ENCODE results near the gene NDRG2. TPM values are rescaled to one million over a fixed set of nuclear protein-coding genes. Genes with fewer than 3 reads are reported as not detected.

NDRG2 gene
- total RNA-seq, 2 experiments from 2014 or later = 4.2 to 4.9 TPM

- H3K27me3 Mint-ChIP-seq = no peaks in the 10 kb centered on the region
- H3K4me3 Mint-ChIP-seq = no peak within 1 kb of the TSS
- H3K9me3 Mint-ChIP-seq = no peaks in the 10 kb centered on the region
- H3K4me1 Mint-ChIP-seq = no peaks in the 10 kb centered on the region
- no peak within 1 kb of the TSS for H3K27ac Mint-ChIP-seq
- H3K36me3 Mint-ChIP-seq = no peaks in the 10 kb centered on the region
- DNase-seq = no peak
These were observed 5.1 kb upstream of the NDRG2 start, which contains the start of gene TPPP2 for GRCh38 chr14:21029917-21030316. TPPP2 (plus strand) TSS chr14:21030217; CDS start chr14:21030582, 365 bp downstream.

- no peaks in the 10 kb centered on the region for H3K27me3 Mint-ChIP-seq
- no peak overlapping the region for H3K4me3 Mint-ChIP-seq
- H3K4me1 Mint-ChIP-seq = peaks cover 6% of the 10 kb centered on the region
- no peak overlapping the region for H3K27ac Mint-ChIP-seq
- no peaks in the 10 kb centered on the region for H3K36me3 Mint-ChIP-seq
- no peak for DNase-seq
- no peaks in the 10 kb centered on the region for H3K9me3 Mint-ChIP-seq
These were observed 2.1 kb upstream of the NDRG2 start for GRCh38 chr14:21026988-21027315.

GRCh38 chr14:21026274-21026987 lies 1.6 kb upstream of the NDRG2 start:
- peaks cover 6% of the 10 kb centered on the region for H3K4me1 Mint-ChIP-seq
- H3K27me3 Mint-ChIP-seq = no peaks in the 10 kb centered on the region
- H3K9me3 Mint-ChIP-seq = no peaks in the 10 kb centered on the region
- no peak overlapping the region for H3K4me3 Mint-ChIP-seq
- H3K27ac Mint-ChIP-seq = no peak overlapping the region
- H3K36me3 Mint-ChIP-seq = no peaks in the 10 kb centered on the region
- DNase-seq = no peak

- peaks cover 6% of the 10 kb centered on the region for H3K4me1 Mint-ChIP-seq
These were observed 761 bp upstream of the NDRG2 start for GRCh38 chr14:21025371-21026273.

GRCh38 chr14:21023817-21024584 lies 860 bp downstream of the NDRG2 start:
- Mint-ChIP-seq H3K9me3 (no peaks in the 10 kb centered on the region), H3K27ac (no peak overlapping the region), H3K36me3 (no peaks in the 10 kb centered on the region), H3K27me3 (no peaks in the 10 kb centered on the region), H3K4me1 (peaks cover 6% of the 10 kb centered on the region), H3K4me3 (peak overlapping the region; percentile 73)
- DNase-seq = no peak

More at GRCh38 chr14:21025371-21026273, 761 bp upstream of the NDRG2 start:
- H3K27ac Mint-ChIP-seq = no peak overlapping the region
- H3K9me3 Mint-ChIP-seq = no peaks in the 10 kb centered on the region
- peak overlapping the region; percentile 77 for H3K4me3 Mint-ChIP-seq
- H3K27me3 Mint-ChIP-seq = no peaks in the 10 kb centered on the region
- no peak for DNase-seq
- no peaks in the 10 kb centered on the region for H3K36me3 Mint-ChIP-seq

- H3K27ac Mint-ChIP-seq = no peak overlapping the region
- H3K4me1 Mint-ChIP-seq = peaks cover 6% of the 10 kb centered on the region
- no peaks in the 10 kb centered on the region for H3K27me3 Mint-ChIP-seq
- H3K9me3 Mint-ChIP-seq = no peaks in the 10 kb centered on the region
- DNase-seq = no peak
- no peaks in the 10 kb centered on the region for H3K36me3 Mint-ChIP-seq
- H3K4me3 Mint-ChIP-seq = no peak overlapping the region
These were observed 1.7 kb downstream of the NDRG2 start for GRCh38 chr14:21023174-21023573.

GRCh38 chr14:21022686-21023085 lies 2.2 kb downstream of the NDRG2 start:
- no peak overlapping the region for H3K4me3 Mint-ChIP-seq
- H3K36me3 Mint-ChIP-seq = no peaks in the 10 kb centered on the region
- peaks cover 6% of the 10 kb centered on the region for H3K4me1 Mint-ChIP-seq
- no peaks in the 10 kb centered on the region for H3K9me3 Mint-ChIP-seq
- no peak overlapping the region for H3K27ac Mint-ChIP-seq
- H3K27me3 Mint-ChIP-seq = no peaks in the 10 kb centered on the region
- DNase-seq = no peak

- H3K9me3 Mint-ChIP-seq = no peaks in the 10 kb centered on the region
- no peak overlapping the region for H3K4me3 Mint-ChIP-seq
- no peak for DNase-seq
- no peaks in the 10 kb centered on the region for H3K36me3 Mint-ChIP-seq
- H3K27me3 Mint-ChIP-seq = no peaks in the 10 kb centered on the region
- H3K4me1 Mint-ChIP-seq = peaks cover 6% of the 10 kb centered on the region
- H3K27ac Mint-ChIP-seq = no peak overlapping the region
These were observed 3.8 kb downstream of the NDRG2 start for GRCh38 chr14:21020977-21021545.

- no peak overlapping the region for H3K4me3 Mint-ChIP-seq
- no peak for DNase-seq
- no peaks in the 10 kb centered on the region for H3K27me3 Mint-ChIP-seq
- H3K27ac Mint-ChIP-seq = no peak overlapping the region
- peaks cover 6% of the 10 kb centered on the region for H3K4me1 Mint-ChIP-seq
- H3K36me3 Mint-ChIP-seq = no peaks in the 10 kb centered on the region
- H3K9me3 Mint-ChIP-seq = no peaks in the 10 kb centered on the region
These were observed 5.5 kb downstream of the NDRG2 start for GRCh38 chr14:21019366-21019765.

GRCh38 chr14:21018781-21019180 lies 6.1 kb downstream of the NDRG2 start:
- Mint-ChIP-seq H3K4me1 (peaks cover under 1% of the 10 kb centered on the region), H3K36me3 (no peaks in the 10 kb centered on the region), H3K27me3 (peaks cover 3% of the 10 kb centered on the region), H3K27ac (no peak overlapping the region), H3K9me3 (no peaks in the 10 kb centered on the region), H3K4me3 (no peak overlapping the region)
- no peak for DNase-seq

- no peak overlapping the region for H3K4me3 Mint-ChIP-seq
- H3K9me3 Mint-ChIP-seq = no peaks in the 10 kb centered on the region
- DNase-seq = no peak
- H3K27ac Mint-ChIP-seq = no peak overlapping the region
- H3K36me3 Mint-ChIP-seq = no peaks in the 10 kb centered on the region
- no peaks in the 10 kb centered on the region for H3K4me1 Mint-ChIP-seq
- peaks cover 4% of the 10 kb centered on the region for H3K27me3 Mint-ChIP-seq
These were observed 6.6 kb downstream of the NDRG2 start for GRCh38 chr14:21018286-21018685.

GRCh38 chr14:21017528-21018245 lies 7.2 kb downstream of the NDRG2 start:
- Mint-ChIP-seq H3K27me3 (peaks cover 4% of the 10 kb centered on the region), H3K36me3 (no peaks in the 10 kb centered on the region), H3K9me3 (no peaks in the 10 kb centered on the region), H3K27ac (no peak overlapping the region), H3K4me1 (no peaks in the 10 kb centered on the region), H3K4me3 (no peak overlapping the region)
- DNase-seq = no peak

GRCh38 chr14:21016413-21017190 lies 8.3 kb downstream of the NDRG2 start:
- DNase-seq = no peak
- Mint-ChIP-seq H3K4me3 (no peak overlapping the region), H3K9me3 (no peaks in the 10 kb centered on the region), H3K4me1 (no peaks in the 10 kb centered on the region), H3K27me3 (peaks cover 13% of the 10 kb centered on the region), H3K27ac (no peak overlapping the region), H3K36me3 (no peaks in the 10 kb centered on the region)

GRCh38 chr14:21015312-21015711 lies 9.5 kb downstream of the NDRG2 start:
- Mint-ChIP-seq H3K4me3 (no peak overlapping the region), H3K4me1 (no peaks in the 10 kb centered on the region), H3K9me3 (no peaks in the 10 kb centered on the region), H3K27me3 (peaks cover 18% of the 10 kb centered on the region), H3K27ac (no peak overlapping the region), H3K36me3 (no peaks in the 10 kb centered on the region)
- no peak for DNase-seq
